Measurements from ENCODE around the gene TMEM92. TPM values are rescaled to one million over a fixed set of nuclear protein-coding genes. Genes with fewer than 3 reads are reported as not detected.

TMEM92 gene
- total RNA-seq, 2 experiments from 2014 or later = 0.08 TPM; not detected in 1

GRCh38 chr17:50330151-50330775, 56.0 kb downstream of the TMEM92 start:
- H3K27ac Mint-ChIP-seq = no peak overlapping the region
- no peaks in the 10 kb centered on the region for H3K27me3 Mint-ChIP-seq
- H3K4me1 Mint-ChIP-seq = peaks cover 23% of the 10 kb centered on the region
- DNase-seq = no peak
- no peak overlapping the region for H3K4me3 Mint-ChIP-seq
- no peaks in the 10 kb centered on the region for H3K9me3 Mint-ChIP-seq
- POLR2A ChIA-PET = no interaction called here
- no peaks in the 10 kb centered on the region for H3K36me3 Mint-ChIP-seq (ENCODE audit: low read depth)
- CTCF ChIA-PET = no interaction called here

Other genes with a start within 250 kb of the TMEM92 start
- gene ITGA3, start 218.4 kb upstream of the TMEM92 start, total RNA-seq = 10 to 100 TPM; 12.5 to 13.4 TPM
- 10 to 100 TPM; 19.6 to 23.4 TPM for gene PDK2, start 179.1 kb upstream of the TMEM92 start, total RNA-seq
- gene SAMD14, start 144.3 kb upstream of the TMEM92 start, total RNA-seq = 1 to 10 TPM in 1 of 2 experiments, under 1 TPM in 1; 0.68 to 1.3 TPM
- gene PPP1R9B, start 123.8 kb upstream of the TMEM92 start, total RNA-seq = 100 to 1,000 TPM; 136 to 137 TPM
- gene SGCA, start 108.5 kb upstream of the TMEM92 start, total RNA-seq = under 1 TPM in 1 of 2 experiments, not detected in 1; 0.30 TPM
- under 1 TPM; 0.50 to 0.55 TPM for gene COL1A1, start 72.8 kb upstream of the TMEM92 start, total RNA-seq
- gene XYLT2, start 71.7 kb downstream of the TMEM92 start, total RNA-seq = 10 to 100 TPM; 26.7 to 29.7 TPM
- 10 to 100 TPM; 56.5 to 57.5 TPM for gene MRPL27, start 98.7 kb downstream of the TMEM92 start, total RNA-seq
- gene EME1, start 98.8 kb downstream of the TMEM92 start, total RNA-seq = 10 to 100 TPM; 25.1 to 26.1 TPM
- 10 to 100 TPM; 67.1 to 68.9 TPM for gene LRRC59, start 123.1 kb downstream of the TMEM92 start, total RNA-seq
- gene ACSF2, start 151.8 kb downstream of the TMEM92 start, total RNA-seq = 10 to 100 TPM; 28.7 to 30.7 TPM
- not detected for gene CHAD, start 194.4 kb downstream of the TMEM92 start, total RNA-seq
- gene RSAD1, start 204.4 kb downstream of the TMEM92 start, total RNA-seq = 10 to 100 TPM; 24.5 to 28.4 TPM
- 10 to 100 TPM; 13.4 to 15.2 TPM for gene MYCBPAP, start 234.0 kb downstream of the TMEM92 start, total RNA-seq